IPS DF 19.7 (cell line): ENCODE measurements around the gene TRPM2.
"Not testable (repeated sequence)": the region's sequence is repeated elsewhere in the genome, so short reads cannot be mapped to it uniquely, and the experiment has no call there.

Experiments used
- DNase-seq: peaks from one replicate; pipeline ENCODE4 v3.0.0-alpha.2; 2013; ENCODE audit warnings: low read depth, low spot score

Gene TRPM2

GRCh38 chr21:44335266-44336059 lies 18.0 kb upstream of the TRPM2 start:
- DNase-seq, result no peak

GRCh38 chr21:44337449-44337848 lies 16.0 kb upstream of the TRPM2 start:
- no peak for DNase-seq

- DNase-seq, result no peak
Observed at GRCh38 chr21:44337941-44338895, 15.2 kb upstream of the TRPM2 start.

GRCh38 chr21:44338971-44339910 lies 14.2 kb upstream of the TRPM2 start, which contains the start of gene CFAP410:
TSS of gene CFAP410 (minus strand) at chr21:44339390. CDS start at chr21:44339194, 196 bp downstream.
- peak; percentile 73 for DNase-seq

- DNase-seq, result not testable (repeated sequence)
Observed at GRCh38 chr21:44341726-44342458, 11.5 kb upstream of the TRPM2 start.

GRCh38 chr21:44342981-44343380 lies 10.4 kb upstream of the TRPM2 start:
- DNase-seq, result not testable (repeated sequence)

- no peak for DNase-seq
Observed at GRCh38 chr21:44344541-44345183, 8.8 kb upstream of the TRPM2 start.

- DNase-seq, result no peak
Observed at GRCh38 chr21:44345495-44345894, 7.9 kb upstream of the TRPM2 start.

- DNase-seq, result no peak
Observed at GRCh38 chr21:44347911-44348451, 5.4 kb upstream of the TRPM2 start.

GRCh38 chr21:44348861-44349260 lies 4.6 kb upstream of the TRPM2 start:
- DNase-seq, result no peak

- no peak for DNase-seq
Observed at GRCh38 chr21:44349416-44349846, 4.0 kb upstream of the TRPM2 start.

- DNase-seq, result no peak
Observed at GRCh38 chr21:44349847-44350772, 3.3 kb upstream of the TRPM2 start.

- no peak for DNase-seq
Observed at GRCh38 chr21:44350773-44351481, 2.5 kb upstream of the TRPM2 start.

GRCh38 chr21:44351535-44352252 lies 1.7 kb upstream of the TRPM2 start:
- no peak for DNase-seq

GRCh38 chr21:44352253-44352860 lies 1.1 kb upstream of the TRPM2 start:
- DNase-seq, result no peak

GRCh38 chr21:44354001-44354405 lies 582 bp downstream of the TRPM2 start:
- no peak for DNase-seq
